PC-3 (cell line): Measurements from ENCODE around the gene CRYGA. TPM values are rescaled to one million over a fixed set of nuclear protein-coding genes. Genes with fewer than 3 reads are reported as not detected.

Source experiments
- ATAC-seq: fragments of 200-7000 bp; cut with Tn5 transposase; 2 replicates; pipeline ENCODE4 v1.9.1; 2020; ENCODE audit warnings: mild to moderate bottlenecking, moderate library complexity
- BruUV-seq: library from RNA; stranded (reverse); fragments of 400-500 nt; replicated peaks from 2 replicates; lab custom pipeline; 2021; lab: Mats Ljungman, UMichigan
- CTCF ChIA-PET: fragments of 300-600 bp; sonication (Branson Sonifier 250); formaldehyde crosslinking; loops from one replicate; lab custom pipeline; 2022; ENCODE audit warnings: antibody characterized with exemption; lab: Charles Lee
- POLR2A ChIA-PET: fragments of 300-600 bp; sonication (Branson Sonifier 250); formaldehyde crosslinking; loops from one replicate; lab custom pipeline; 2022; ENCODE audit warnings: antibody characterized with exemption; ENCODE audit not compliant: unreplicated experiment; lab: Charles Lee
- DNase-seq: peaks from one replicate; pipeline ENCODE4 v3.0.0-alpha.2; 2015
- H2AFZ ChIP-seq: fragments of 300-600 bp; sonication (generic); 2 replicates; pipeline ENCODE4 v1.6.0; 2016; ENCODE audit warnings: antibody characterized with exemption, low read length
- H3F3A ChIP-seq: fragments of 300-600 bp; sonication (generic); one replicate; pipeline ENCODE4 v1.6.0; 2017; ENCODE audit warnings: antibody characterized with exemption, low read length, control low read depth, mild to moderate bottlenecking; ENCODE audit not compliant: unreplicated experiment
- H3K27ac ChIP-seq: fragments of 300-600 bp; sonication (generic); 2 replicates; pipeline ENCODE4 v1.5.1; 2016; ENCODE audit warnings: mild to moderate bottlenecking, low read length
- H3K27me3 ChIP-seq: fragments of 300-600 bp; sonication (generic); 2 replicates; pipeline ENCODE4 v1.6.1; 2016; ENCODE audit warnings: low read length, mixed read lengths
- H3K36me3 ChIP-seq: fragments of 300-600 bp; sonication (generic); 2 replicates; pipeline ENCODE4 v1.6.1; 2016; ENCODE audit warnings: low read depth, mixed run types, low read length, mixed read lengths
- H3K4me1 ChIP-seq: fragments of 300-600 bp; sonication (generic); 2 replicates; pipeline ENCODE4 v1.5.1; 2016; ENCODE audit warnings: low read length; ENCODE audit not compliant: insufficient read depth
- H3K4me2 ChIP-seq: fragments of 300-600 bp; sonication (generic); 2 replicates; pipeline ENCODE4 v1.6.0; 2016; ENCODE audit warnings: low read length
- H3K4me3 ChIP-seq: fragments of 300-600 bp; sonication (generic); 2 replicates; pipeline ENCODE4 v1.5.1; 2016; ENCODE audit warnings: mild to moderate bottlenecking, low read length, mixed read lengths
- H3K79me2 ChIP-seq: fragments of 300-600 bp; sonication (generic); 2 replicates; pipeline ENCODE4 v1.6.1; 2017; ENCODE audit warnings: low read length, mixed read lengths
- H3K9ac ChIP-seq: fragments of 300-600 bp; sonication (generic); 2 replicates; pipeline ENCODE4 v1.6.0; 2016; ENCODE audit warnings: mild to moderate bottlenecking, low read length
- H3K9me2 ChIP-seq: fragments of 300-600 bp; sonication (generic); replicated peaks from 2 replicates; pipeline ENCODE4 v1.6.1; 2016; ENCODE audit warnings: mixed run types, low read length, mixed read lengths
- H3K9me3 ChIP-seq: fragments of 300-600 bp; sonication (generic); 2 replicates; pipeline ENCODE4 v1.6.1; 2016; ENCODE audit warnings: low read length, mixed read lengths
- H4K20me1 ChIP-seq: fragments of 300-600 bp; sonication (generic); 2 replicates; pipeline ENCODE4 v1.6.1; 2016; ENCODE audit warnings: low read length, mixed read lengths
- EZH2 ChIP-seq: fragments of 300-600 bp; sonication (generic); IDR thresholded peaks from one replicate; pipeline ENCODE4 v1.6.1; 2017; ENCODE audit warnings: antibody characterized with exemption, mild to moderate bottlenecking, low read length; ENCODE audit not compliant: unreplicated experiment
- EZH2phosphoT487 ChIP-seq: fragments of 300-600 bp; sonication (generic); IDR thresholded peaks from 2 replicates; pipeline ENCODE4 v1.6.1; 2018; ENCODE audit warnings: mild to moderate bottlenecking, antibody characterized with exemption, low read length, borderline replicate concordance
- intact Hi-C: fragments of 100-400 bp; cut with micrococcal nuclease; formaldehyde crosslinking; loops from 2 replicates; pipeline ENCODE4 v1.9.0; 2023
- total RNA-seq: library from RNA; depleted of rRNA; stranded (reverse); fragments of >200 nt; gene quantifications from 2 replicates; pipeline ENCODE4 v1.2.3, GENCODE V29; 2014
- TF ChIP-seq, protein P1 (sequence below): fragments of 300-600 bp; sonication (generic); conservative IDR thresholded peaks from 2 replicates; pipeline ENCODE4 v1.5.1; 2017; ENCODE audit warnings: antibody characterized with exemption, low read depth, mild to moderate bottlenecking, low read length

CRYGA gene
- total RNA-seq, 1 experiment from 2014 or later, result not detected

DNA sequence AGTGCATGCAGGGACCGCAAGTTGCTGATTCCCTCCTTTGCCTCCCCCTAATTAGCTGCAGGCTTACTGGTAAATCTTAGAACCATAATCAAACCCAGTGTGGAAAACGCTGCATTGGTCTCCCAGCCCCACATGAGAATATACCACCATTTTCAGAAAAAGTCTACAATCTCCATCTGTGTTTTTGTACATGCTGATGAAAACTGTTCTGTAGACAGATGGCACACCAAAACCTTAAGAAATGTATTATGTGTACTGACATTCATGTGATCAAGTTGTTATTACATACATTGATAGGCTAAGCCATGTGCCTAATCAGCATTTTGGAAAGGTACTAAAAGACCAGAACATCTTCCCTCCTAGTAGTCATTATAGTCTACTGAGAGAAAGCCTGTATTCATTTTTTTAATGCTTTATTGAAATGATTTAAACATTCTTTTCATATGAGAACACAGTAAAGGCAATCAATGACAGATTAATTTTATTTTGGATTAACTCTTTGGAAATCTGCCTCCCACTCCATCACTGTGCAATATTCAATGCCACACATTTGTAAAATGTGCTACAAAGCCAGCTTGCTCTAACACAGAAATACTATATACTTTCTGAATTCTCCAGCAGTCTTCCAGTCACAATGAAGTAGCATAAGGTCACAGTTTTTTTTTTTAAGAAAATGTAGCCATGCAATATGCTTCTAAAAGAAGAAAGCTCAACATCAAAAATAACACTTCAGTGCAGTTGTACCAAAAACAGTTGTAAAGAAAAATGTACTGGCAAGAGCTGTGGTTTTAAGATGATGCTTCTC lies 1.8 kb upstream of the CRYGA start:
- Histone ChIP-seq H3K27me3 (peaks cover 12% of the 10 kb centered on the region; the same call in 1 of the 2 replicates), H2AFZ (no peak overlapping the region), H3K4me1 (no peaks in the 10 kb centered on the region), H3K79me2 (no peaks in the 10 kb centered on the region), H3K9me2 (no peaks in the 10 kb centered on the region), H3K27ac (no peak overlapping the region), H3K36me3 (no peaks in the 10 kb centered on the region), H3K4me3 (no peak overlapping the region), H3K9me3 (no peaks in the 10 kb centered on the region), H3F3A (no peaks in the 10 kb centered on the region), H3K4me2 (no peak overlapping the region), H3K9ac (no peak overlapping the region), H4K20me1 (no peaks in the 10 kb centered on the region)
- POLR2A ChIA-PET, result no interaction called here
- intact Hi-C loops, result no loop called here
- DNase-seq (no peak), ATAC-seq (no peak)
- CTCF ChIA-PET, result no interaction called here
- TF ChIP-seq EZH2phosphoT487 (no peak), EZH2 (no peak)
- TF ChIP-seq, protein P1, sequence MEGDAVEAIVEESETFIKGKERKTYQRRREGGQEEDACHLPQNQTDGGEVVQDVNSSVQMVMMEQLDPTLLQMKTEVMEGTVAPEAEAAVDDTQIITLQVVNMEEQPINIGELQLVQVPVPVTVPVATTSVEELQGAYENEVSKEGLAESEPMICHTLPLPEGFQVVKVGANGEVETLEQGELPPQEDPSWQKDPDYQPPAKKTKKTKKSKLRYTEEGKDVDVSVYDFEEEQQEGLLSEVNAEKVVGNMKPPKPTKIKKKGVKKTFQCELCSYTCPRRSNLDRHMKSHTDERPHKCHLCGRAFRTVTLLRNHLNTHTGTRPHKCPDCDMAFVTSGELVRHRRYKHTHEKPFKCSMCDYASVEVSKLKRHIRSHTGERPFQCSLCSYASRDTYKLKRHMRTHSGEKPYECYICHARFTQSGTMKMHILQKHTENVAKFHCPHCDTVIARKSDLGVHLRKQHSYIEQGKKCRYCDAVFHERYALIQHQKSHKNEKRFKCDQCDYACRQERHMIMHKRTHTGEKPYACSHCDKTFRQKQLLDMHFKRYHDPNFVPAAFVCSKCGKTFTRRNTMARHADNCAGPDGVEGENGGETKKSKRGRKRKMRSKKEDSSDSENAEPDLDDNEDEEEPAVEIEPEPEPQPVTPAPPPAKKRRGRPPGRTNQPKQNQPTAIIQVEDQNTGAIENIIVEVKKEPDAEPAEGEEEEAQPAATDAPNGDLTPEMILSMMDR, result no peak
- no TSS peak for BruUV-seq

DNA sequence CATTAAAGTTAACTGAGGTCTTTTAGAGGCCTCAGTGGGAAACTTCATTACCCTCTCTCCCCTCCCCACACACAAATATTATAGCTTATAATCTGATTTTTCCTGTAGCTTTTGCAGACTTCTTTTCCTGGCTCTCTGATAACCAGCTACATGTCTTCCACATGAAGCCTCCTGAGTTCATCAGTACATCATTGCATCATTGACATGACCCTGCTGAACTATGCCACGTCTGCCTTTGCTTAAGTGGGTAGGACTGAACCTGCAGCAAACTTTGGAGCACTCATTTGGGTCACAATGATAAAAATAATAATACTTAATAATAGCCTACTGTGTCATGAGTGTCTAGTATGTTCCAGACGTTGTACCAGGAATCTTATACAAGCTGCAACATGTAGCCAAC lies 7.0 kb downstream of the CRYGA start:
- CTCF ChIA-PET, result no interaction called here
- H3K9me3 ChIP-seq, result no peaks in the 10 kb centered on the region
- POLR2A ChIA-PET, result no interaction called here

More for the DNA sequence above, 7.0 kb downstream of the CRYGA start:
- ATAC-seq (no peak), DNase-seq (no peak)
- Histone ChIP-seq H3F3A (no peaks in the 10 kb centered on the region), H2AFZ (no peak overlapping the region), H3K36me3 (no peaks in the 10 kb centered on the region), H3K4me3 (no peak overlapping the region), H3K27me3 (no peaks in the 10 kb centered on the region), H3K27ac (no peak overlapping the region), H3K79me2 (no peaks in the 10 kb centered on the region), H3K4me1 (no peaks in the 10 kb centered on the region), H3K9me2 (no peaks in the 10 kb centered on the region), H3K4me2 (no peak overlapping the region), H4K20me1 (no peaks in the 10 kb centered on the region), H3K9ac (no peak overlapping the region)
- TF ChIP-seq, protein P1, result no peak
- TF ChIP-seq EZH2, result no peak
- TF ChIP-seq EZH2phosphoT487, result no peak
- no TSS peak for BruUV-seq
- intact Hi-C loops, result no loop called here
